Liver (tissue), 9 donors: ENCODE data around the gene NOS1AP. TPM values are rescaled to one million over a fixed set of nuclear protein-coding genes. Genes with fewer than 3 reads are reported as not detected.

Source experiments
- DNase-seq: peaks from one replicate; pipeline ENCODE4 v3.0.0-alpha.2; 2017; ENCODE audit warnings: low spot score
- H3K27ac ChIP-seq, 2 donors: one replicate each; pipeline ENCODE4 v1.7.0; 2013; ENCODE audit warnings: inconsistent platforms in 2 of 2, low read length in 2 of 2, control low read depth in 1 of 2, low read depth in 1 of 2, mild to moderate bottlenecking in 1 of 2
- H3K27me3 ChIP-seq, 4 donors: one replicate each; pipeline versions ENCODE4 v1.6.1 to v1.7.0; 2013; ENCODE audit warnings: low read length in 3 of 4, inconsistent platforms in 1 of 4, mild to moderate bottlenecking in 1 of 4, moderate library complexity in 1 of 4; ENCODE audit not compliant: control insufficient read depth in 4 of 4, insufficient read depth in 4 of 4
- H3K36me3 ChIP-seq, 4 donors: one replicate each; pipeline versions ENCODE4 v1.6.1 to v1.7.0; 2013; ENCODE audit warnings: low read length in 3 of 4, mild to moderate bottlenecking in 3 of 4, low read depth in 1 of 4, moderate library complexity in 1 of 4; ENCODE audit not compliant: control insufficient read depth in 4 of 4, insufficient read depth in 3 of 4
- H3K4me1 ChIP-seq, 4 donors: one replicate each; pipeline versions ENCODE4 v1.6.1 to v1.7.0; 2013; ENCODE audit warnings: low read length in 3 of 4, mild to moderate bottlenecking in 3 of 4, moderate library complexity in 1 of 4; ENCODE audit not compliant: control insufficient read depth in 4 of 4, insufficient read depth in 4 of 4
- H3K4me3 ChIP-seq, 3 donors: one replicate each; pipeline versions ENCODE4 v1.6.1 to v1.7.0; 2013; ENCODE audit warnings: low read length in 3 of 3, control low read depth in 1 of 3, low read depth in 1 of 3, mild to moderate bottlenecking in 1 of 3
- H3K9ac ChIP-seq, 2 donors: one replicate each; pipeline ENCODE4 v1.7.0; 2013; ENCODE audit warnings: low read length in 2 of 2, mild to moderate bottlenecking in 2 of 2, moderate library complexity in 2 of 2, control low read depth in 1 of 2, low read depth in 1 of 2
- H3K9me3 ChIP-seq, 4 donors: one replicate each; pipeline versions ENCODE4 v1.6.1 to v1.7.0; 2013; ENCODE audit warnings: low read length in 3 of 4; ENCODE audit not compliant: control insufficient read depth in 4 of 4
- ATF3 ChIP-seq: IDR thresholded peaks from 2 replicates; pipeline ENCODE4 v1.6.1; 2016; ENCODE audit warnings: antibody characterized with exemption
- FOXA1 ChIP-seq: IDR thresholded peaks from 2 replicates; pipeline ENCODE4 v1.6.1; 2016; ENCODE audit warnings: antibody characterized with exemption
- FOXA2 ChIP-seq: IDR thresholded peaks from 2 replicates; pipeline ENCODE4 v1.6.1; 2016; ENCODE audit warnings: antibody characterized with exemption
- HNF4A ChIP-seq, 2 donors: conservative IDR thresholded peaks; 2 replicates each; pipeline ENCODE4 v1.6.1; 2016; ENCODE audit warnings: antibody characterized with exemption in 2 of 2, mild to moderate bottlenecking in 2 of 2
- HNF4G ChIP-seq: IDR thresholded peaks from 2 replicates; pipeline ENCODE4 v1.6.1; 2016; ENCODE audit warnings: antibody characterized with exemption
- JUND ChIP-seq, 2 donors: IDR thresholded peaks; 2 replicates each; pipeline ENCODE4 v1.6.1; 2016; ENCODE audit warnings: antibody characterized with exemption in 2 of 2
- NR2F2 ChIP-seq: IDR thresholded peaks from 2 replicates; pipeline ENCODE4 v1.6.1; 2016; ENCODE audit warnings: antibody characterized with exemption
- RAD21 ChIP-seq, 2 donors: IDR thresholded peaks; 2 replicates each; pipeline ENCODE4 v1.6.1; 2016; ENCODE audit warnings: antibody characterized with exemption in 2 of 2, mild to moderate bottlenecking in 2 of 2
- RXRA ChIP-seq, 2 donors: IDR thresholded peaks; 2 replicates each; pipeline ENCODE4 v1.6.1; 2017 to 2018; ENCODE audit warnings: antibody characterized with exemption in 2 of 2, mild to moderate bottlenecking in 1 of 2
- SP1 ChIP-seq: IDR thresholded peaks from 2 replicates; pipeline ENCODE4 v1.6.1; 2018; ENCODE audit warnings: antibody characterized with exemption, mild to moderate bottlenecking
- TAF1 ChIP-seq: conservative IDR thresholded peaks from 2 replicates; pipeline ENCODE4 v1.6.1; 2016; ENCODE audit warnings: antibody characterized with exemption, mild to moderate bottlenecking
- YY1 ChIP-seq: IDR thresholded peaks from 2 replicates; pipeline ENCODE4 v1.6.1; 2016; ENCODE audit warnings: antibody characterized with exemption, mild to moderate bottlenecking
- ZBTB33 ChIP-seq: IDR thresholded peaks from 2 replicates; pipeline ENCODE4 v1.6.1; 2016; ENCODE audit warnings: antibody characterized with exemption
- whole genome bisulfite sequencing: extraction: QIAGEN DNeasy Blood & Tissue Kit; methylation state at CpG from one replicate; pipeline ENCODE4 v1.1.7; 2013; 5-methylcytosine and 5-hydroxymethylcytosine counted together
- polyA plus RNA-seq, 2 donors: library from polyadenylated mRNA; stranded (reverse) in 1 of 2; unstranded in 1 of 2; fragments of 200-250 nt in 1 of 2; fragments of >200 nt in 1 of 2; fragmentation: Nextera tagmentation in 1 of 2; extraction: Ambion mirVana in 1 of 2; gene quantifications; one replicate each; pipeline versions ENCODE4 v1.2.1 to v1.2.3, GENCODE V29; 2013 to 2015
- total RNA-seq, 2 donors: library from RNA; depleted of rRNA; stranded (reverse); fragments of >200 nt; gene quantifications; one replicate each; pipeline ENCODE4 v1.2.3, GENCODE V29; 2014
- TF ChIP-seq, protein P1 (sequence below): IDR thresholded peaks from 2 replicates; pipeline ENCODE4 v1.6.1; 2016; ENCODE audit warnings: antibody characterized with exemption
- TF ChIP-seq, protein P2 (sequence below): IDR thresholded peaks from 2 replicates; pipeline ENCODE4 v1.6.1; 2016; ENCODE audit warnings: antibody characterized with exemption, mild to moderate bottlenecking
- donor health status: healthy.
- donor health status: healthy.
- donor health status: healthy.
- donor health status: healthy.
- donor health status: healthy.

Gene NOS1AP
- total and polyA plus RNA-seq, 4 donors: 1.4 to 13.0 (median 4.5) TPM

GRCh38 chr1:162389971-162390370 lies 320.5 kb downstream of the NOS1AP start:
- 78% methylated on average over 9 of the region's 9 CpGs for WGBS
- Histone ChIP-seq H3K27me3 (no peaks in the 10 kb centered on the region), H3K9me3 (no peaks in the 10 kb centered on the region), H3K4me3 (no peak overlapping the region), H3K36me3 (peaks cover 0 to 4% (median 1%) of the 10 kb centered on the region in 4 donors), H3K9ac (no peak overlapping the region), H3K4me1 (peaks cover 7 to 29% (median 17%) of the 10 kb centered on the region in 4 donors), H3K27ac (peak overlapping the region in 1 of 2 donors; percentile 80)
- DNase-seq: peak; percentile 24
- TF ChIP-seq RXRA (IDR thresholded peaks at IDR 0.05) (no peak), HNF4A (conservative IDR thresholded peaks at IDR 0.05) (peak in 1 of 2 donors; percentile 7)

GRCh38 chr1:162390396-162391185 lies 321.1 kb downstream of the NOS1AP start:
- Histone ChIP-seq H3K4me1 (peaks cover 7 to 29% (median 17%) of the 10 kb centered on the region in 4 donors), H3K4me3 (no peak overlapping the region), H3K27ac (no peak overlapping the region), H3K36me3 (peaks cover 0 to under 1% (median 0%) of the 10 kb centered on the region in 4 donors), H3K9ac (no peak overlapping the region), H3K9me3 (no peaks in the 10 kb centered on the region), H3K27me3 (no peaks in the 10 kb centered on the region)
- WGBS: 84% methylated on average over 15 of the region's 15 CpGs
- DNase-seq: peak; percentile 22
- TF ChIP-seq, protein P1, sequence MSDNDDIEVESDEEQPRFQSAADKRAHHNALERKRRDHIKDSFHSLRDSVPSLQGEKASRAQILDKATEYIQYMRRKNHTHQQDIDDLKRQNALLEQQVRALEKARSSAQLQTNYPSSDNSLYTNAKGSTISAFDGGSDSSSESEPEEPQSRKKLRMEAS: no peak
- TF ChIP-seq, protein P2, sequence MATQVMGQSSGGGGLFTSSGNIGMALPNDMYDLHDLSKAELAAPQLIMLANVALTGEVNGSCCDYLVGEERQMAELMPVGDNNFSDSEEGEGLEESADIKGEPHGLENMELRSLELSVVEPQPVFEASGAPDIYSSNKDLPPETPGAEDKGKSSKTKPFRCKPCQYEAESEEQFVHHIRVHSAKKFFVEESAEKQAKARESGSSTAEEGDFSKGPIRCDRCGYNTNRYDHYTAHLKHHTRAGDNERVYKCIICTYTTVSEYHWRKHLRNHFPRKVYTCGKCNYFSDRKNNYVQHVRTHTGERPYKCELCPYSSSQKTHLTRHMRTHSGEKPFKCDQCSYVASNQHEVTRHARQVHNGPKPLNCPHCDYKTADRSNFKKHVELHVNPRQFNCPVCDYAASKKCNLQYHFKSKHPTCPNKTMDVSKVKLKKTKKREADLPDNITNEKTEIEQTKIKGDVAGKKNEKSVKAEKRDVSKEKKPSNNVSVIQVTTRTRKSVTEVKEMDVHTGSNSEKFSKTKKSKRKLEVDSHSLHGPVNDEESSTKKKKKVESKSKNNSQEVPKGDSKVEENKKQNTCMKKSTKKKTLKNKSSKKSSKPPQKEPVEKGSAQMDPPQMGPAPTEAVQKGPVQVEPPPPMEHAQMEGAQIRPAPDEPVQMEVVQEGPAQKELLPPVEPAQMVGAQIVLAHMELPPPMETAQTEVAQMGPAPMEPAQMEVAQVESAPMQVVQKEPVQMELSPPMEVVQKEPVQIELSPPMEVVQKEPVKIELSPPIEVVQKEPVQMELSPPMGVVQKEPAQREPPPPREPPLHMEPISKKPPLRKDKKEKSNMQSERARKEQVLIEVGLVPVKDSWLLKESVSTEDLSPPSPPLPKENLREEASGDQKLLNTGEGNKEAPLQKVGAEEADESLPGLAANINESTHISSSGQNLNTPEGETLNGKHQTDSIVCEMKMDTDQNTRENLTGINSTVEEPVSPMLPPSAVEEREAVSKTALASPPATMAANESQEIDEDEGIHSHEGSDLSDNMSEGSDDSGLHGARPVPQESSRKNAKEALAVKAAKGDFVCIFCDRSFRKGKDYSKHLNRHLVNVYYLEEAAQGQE: no peak
- TF ChIP-seq RXRA (IDR thresholded peaks at IDR 0.05) (no peak), TAF1 (no peak), RAD21 (IDR thresholded peaks at IDR 0.05) (no peak), FOXA2 (no peak), JUND (IDR thresholded peaks at IDR 0.05) (no peak), HNF4A (conservative IDR thresholded peaks at IDR 0.05) (no peak), ZBTB33 (no peak), ATF3 (no peak), NR2F2 (no peak), FOXA1 (no peak), YY1 (no peak), HNF4G (no peak), SP1 (no peak)
